Stimulated activated CD4-positive, alpha-beta T cell treated with anti-CD3 and anti-CD28 coated beads, TNF-alpha, amount 100 ng/mL, for 1 hour (primary cell): Measurements from ENCODE around the gene RELL1.

Experiments used
- DNase-seq, 3 donors: peaks; one replicate each; pipeline ENCODE4 v3.0.0-alpha.2; 2020; ENCODE audit warnings: low read depth in 3 of 3, low spot score in 1 of 3

The RELL1 gene

GRCh38 chr4:37641886-37642849 lies 44.0 kb downstream of the RELL1 start:
- DNase-seq = no peak

- DNase-seq = no peak
Measured at GRCh38 chr4:37641352-37641751, 44.8 kb downstream of the RELL1 start.

GRCh38 chr4:37639551-37640285 lies 46.5 kb downstream of the RELL1 start:
- no peak for DNase-seq

GRCh38 chr4:37635155-37635554 lies 51.0 kb downstream of the RELL1 start:
- no peak for DNase-seq

- no peak for DNase-seq
Measured at GRCh38 chr4:37634180-37634579, 52.0 kb downstream of the RELL1 start.

GRCh38 chr4:37632836-37633235 lies 53.3 kb downstream of the RELL1 start:
- DNase-seq = no peak

GRCh38 chr4:37631551-37631950 lies 54.6 kb downstream of the RELL1 start:
- no peak for DNase-seq

- DNase-seq = no peak
Measured at GRCh38 chr4:37629713-37630112, 56.5 kb downstream of the RELL1 start.

- no peak for DNase-seq
Measured at GRCh38 chr4:37628977-37629609, 57.1 kb downstream of the RELL1 start.

- no peak for DNase-seq
Measured at GRCh38 chr4:37627263-37627662, 58.9 kb downstream of the RELL1 start.

GRCh38 chr4:37625499-37625898 lies 60.7 kb downstream of the RELL1 start:
- DNase-seq = no peak

- DNase-seq = no peak
Measured at GRCh38 chr4:37623940-37624339, 62.2 kb downstream of the RELL1 start.

GRCh38 chr4:37623125-37623524 lies 63.1 kb downstream of the RELL1 start:
- no peak for DNase-seq

GRCh38 chr4:37620176-37620575 lies 66.0 kb downstream of the RELL1 start:
- no peak for DNase-seq

GRCh38 chr4:37615720-37616063 lies 70.5 kb downstream of the RELL1 start:
- DNase-seq = no peak

- DNase-seq = no peak
Measured at GRCh38 chr4:37615059-37615719, 71.0 kb downstream of the RELL1 start.

GRCh38 chr4:37612811-37613210 lies 73.4 kb downstream of the RELL1 start:
- DNase-seq = no peak

- DNase-seq = no peak
Measured at GRCh38 chr4:37609626-37610025, 76.5 kb downstream of the RELL1 start.

GRCh38 chr4:37607018-37607417 lies 79.2 kb downstream of the RELL1 start:
- DNase-seq = no peak

GRCh38 chr4:37605843-37606565 lies 80.2 kb downstream of the RELL1 start:
- no peak for DNase-seq

- no peak for DNase-seq
Measured at GRCh38 chr4:37604461-37604860, 81.7 kb downstream of the RELL1 start.
